Measurements from ENCODE around the gene TRIM8.
A peak's percentile ranks its signal among the peaks of the same experiment; 100 is the strongest.

TRIM8 gene

GRCh38 chr10:102670065-102670670 is 25.9 kb downstream of the TRIM8 start:
- H3K4me3 ChIP-seq (ENCODE audit: low read length), result no peak overlapping the region
- H3K27me3 ChIP-seq (ENCODE audit: control insufficient read depth, insufficient read depth, low read length), result no peaks in the 10 kb centered on the region
- no peak overlapping the region for H3K27ac ChIP-seq (ENCODE audit: low read length)
- H3K4me1 ChIP-seq (ENCODE audit: control insufficient read depth, low read depth, low read length), result peaks cover 27% of the 10 kb centered on the region
- no peaks in the 10 kb centered on the region for H3K36me3 ChIP-seq (ENCODE audit: control insufficient read depth, low read depth, low read length)
- H3K9me3 ChIP-seq (ENCODE audit: control insufficient read depth, low read depth, low read length), result no peaks in the 10 kb centered on the region
- no peak overlapping the region for H3K9ac ChIP-seq (ENCODE audit: low read length)

GRCh38 chr10:102670871-102671434 is 26.7 kb downstream of the TRIM8 start:
- H3K9me3 ChIP-seq (ENCODE audit: control insufficient read depth, low read depth, low read length), result no peaks in the 10 kb centered on the region
- no peak overlapping the region for H3K4me3 ChIP-seq (ENCODE audit: low read length)
- H3K36me3 ChIP-seq (ENCODE audit: control insufficient read depth, low read depth, low read length), result no peaks in the 10 kb centered on the region
- no peaks in the 10 kb centered on the region for H3K27me3 ChIP-seq (ENCODE audit: control insufficient read depth, insufficient read depth, low read length)
- no peak overlapping the region for H3K9ac ChIP-seq (ENCODE audit: low read length)
- H3K4me1 ChIP-seq (ENCODE audit: control insufficient read depth, low read depth, low read length), result peaks cover 34% of the 10 kb centered on the region
- H3K27ac ChIP-seq (ENCODE audit: low read length), result no peak overlapping the region

GRCh38 chr10:102673236-102673818 is 29.0 kb downstream of the TRIM8 start:
- peaks cover 52% of the 10 kb centered on the region for H3K4me1 ChIP-seq (ENCODE audit: control insufficient read depth, low read depth, low read length)
- H3K36me3 ChIP-seq (ENCODE audit: control insufficient read depth, low read depth, low read length), result no peaks in the 10 kb centered on the region
- no peak overlapping the region for H3K4me3 ChIP-seq (ENCODE audit: low read length)
- no peak overlapping the region for H3K27ac ChIP-seq (ENCODE audit: low read length)
- H3K9me3 ChIP-seq (ENCODE audit: control insufficient read depth, low read depth, low read length), result no peaks in the 10 kb centered on the region
- no peaks in the 10 kb centered on the region for H3K27me3 ChIP-seq (ENCODE audit: control insufficient read depth, insufficient read depth, low read length)
- H3K9ac ChIP-seq (ENCODE audit: low read length), result no peak overlapping the region

GRCh38 chr10:102673819-102674511 is 29.7 kb downstream of the TRIM8 start:
- Histone ChIP-seq H3K4me3 (ENCODE audit: low read length) (peak overlapping the region; percentile 19), H3K4me1 (ENCODE audit: control insufficient read depth, low read depth, low read length) (peaks cover 55% of the 10 kb centered on the region), H3K36me3 (ENCODE audit: control insufficient read depth, low read depth, low read length) (no peaks in the 10 kb centered on the region), H3K27ac (ENCODE audit: low read length) (no peak overlapping the region), H3K27me3 (ENCODE audit: control insufficient read depth, insufficient read depth, low read length) (no peaks in the 10 kb centered on the region), H3K9me3 (ENCODE audit: control insufficient read depth, low read depth, low read length) (no peaks in the 10 kb centered on the region), H3K9ac (ENCODE audit: low read length) (no peak overlapping the region)

- Histone ChIP-seq H3K4me1 (ENCODE audit: control insufficient read depth, low read depth, low read length) (peaks cover 60% of the 10 kb centered on the region), H3K36me3 (ENCODE audit: control insufficient read depth, low read depth, low read length) (no peaks in the 10 kb centered on the region), H3K4me3 (ENCODE audit: low read length) (peak overlapping the region; percentile 19), H3K9ac (ENCODE audit: low read length) (no peak overlapping the region), H3K9me3 (ENCODE audit: control insufficient read depth, low read depth, low read length) (no peaks in the 10 kb centered on the region), H3K27me3 (ENCODE audit: control insufficient read depth, insufficient read depth, low read length) (no peaks in the 10 kb centered on the region), H3K27ac (ENCODE audit: low read length) (no peak overlapping the region)
Observed at GRCh38 chr10:102674566-102674965, 30.3 kb downstream of the TRIM8 start.

- Histone ChIP-seq H3K9me3 (ENCODE audit: control insufficient read depth, low read depth, low read length) (no peaks in the 10 kb centered on the region), H3K27ac (ENCODE audit: low read length) (no peak overlapping the region), H3K36me3 (ENCODE audit: control insufficient read depth, low read depth, low read length) (no peaks in the 10 kb centered on the region), H3K27me3 (ENCODE audit: control insufficient read depth, insufficient read depth, low read length) (no peaks in the 10 kb centered on the region), H3K4me1 (ENCODE audit: control insufficient read depth, low read depth, low read length) (peaks cover 59% of the 10 kb centered on the region), H3K4me3 (ENCODE audit: low read length) (no peak overlapping the region), H3K9ac (ENCODE audit: low read length) (no peak overlapping the region)
Observed at GRCh38 chr10:102675011-102675665, 30.9 kb downstream of the TRIM8 start.

- Histone ChIP-seq H3K9ac (ENCODE audit: low read length) (no peak overlapping the region), H3K9me3 (ENCODE audit: control insufficient read depth, low read depth, low read length) (no peaks in the 10 kb centered on the region), H3K4me3 (ENCODE audit: low read length) (no peak overlapping the region), H3K4me1 (ENCODE audit: control insufficient read depth, low read depth, low read length) (peaks cover 51% of the 10 kb centered on the region), H3K27me3 (ENCODE audit: control insufficient read depth, insufficient read depth, low read length) (no peaks in the 10 kb centered on the region), H3K36me3 (ENCODE audit: control insufficient read depth, low read depth, low read length) (no peaks in the 10 kb centered on the region), H3K27ac (ENCODE audit: low read length) (no peak overlapping the region)
Observed at GRCh38 chr10:102675666-102676533, 31.6 kb downstream of the TRIM8 start.

GRCh38 chr10:102676534-102677315 is 32.4 kb downstream of the TRIM8 start:
- Histone ChIP-seq H3K9ac (ENCODE audit: low read length) (no peak overlapping the region), H3K4me3 (ENCODE audit: low read length) (no peak overlapping the region), H3K27me3 (ENCODE audit: control insufficient read depth, insufficient read depth, low read length) (no peaks in the 10 kb centered on the region), H3K27ac (ENCODE audit: low read length) (no peak overlapping the region), H3K9me3 (ENCODE audit: control insufficient read depth, low read depth, low read length) (no peaks in the 10 kb centered on the region), H3K36me3 (ENCODE audit: control insufficient read depth, low read depth, low read length) (no peaks in the 10 kb centered on the region), H3K4me1 (ENCODE audit: control insufficient read depth, low read depth, low read length) (peaks cover 51% of the 10 kb centered on the region)

GRCh38 chr10:102677331-102678067 is 33.2 kb downstream of the TRIM8 start:
- no peaks in the 10 kb centered on the region for H3K27me3 ChIP-seq (ENCODE audit: control insufficient read depth, insufficient read depth, low read length)
- H3K4me1 ChIP-seq (ENCODE audit: control insufficient read depth, low read depth, low read length), result peaks cover 51% of the 10 kb centered on the region
- H3K9ac ChIP-seq (ENCODE audit: low read length), result no peak overlapping the region
- no peak overlapping the region for H3K27ac ChIP-seq (ENCODE audit: low read length)
- H3K36me3 ChIP-seq (ENCODE audit: control insufficient read depth, low read depth, low read length), result no peaks in the 10 kb centered on the region
- no peak overlapping the region for H3K4me3 ChIP-seq (ENCODE audit: low read length)
- no peaks in the 10 kb centered on the region for H3K9me3 ChIP-seq (ENCODE audit: control insufficient read depth, low read depth, low read length)

GRCh38 chr10:102678068-102678400 is 33.8 kb downstream of the TRIM8 start:
- Histone ChIP-seq H3K4me1 (ENCODE audit: control insufficient read depth, low read depth, low read length) (peaks cover 51% of the 10 kb centered on the region), H3K9ac (ENCODE audit: low read length) (no peak overlapping the region)

More at GRCh38 chr10:102678068-102678400, 33.8 kb downstream of the TRIM8 start:
- H3K4me3 ChIP-seq (ENCODE audit: low read length), result no peak overlapping the region
- no peak overlapping the region for H3K27ac ChIP-seq (ENCODE audit: low read length)
- H3K36me3 ChIP-seq (ENCODE audit: control insufficient read depth, low read depth, low read length), result no peaks in the 10 kb centered on the region
- H3K27me3 ChIP-seq (ENCODE audit: control insufficient read depth, insufficient read depth, low read length), result no peaks in the 10 kb centered on the region
- no peaks in the 10 kb centered on the region for H3K9me3 ChIP-seq (ENCODE audit: control insufficient read depth, low read depth, low read length)
